Peyer's patch (tissue), 4 donors: ENCODE data around the gene NFIX.

Experiments
- POLR2A ChIP-seq, 2 donors: fragments of 450-650 bp; IDR thresholded peaks; one replicate each; pipeline ENCODE4 v1.5.1; 2017; ENCODE audit warnings: antibody characterized with exemption in 2 of 2, mild to moderate bottlenecking in 2 of 2, moderate library complexity in 2 of 2
- TF ChIP-seq, protein P1 (sequence below), 6 experiments: fragments of 450-650 bp in 4 of 6; fragments of 200-600 bp in 2 of 6; sonication (generic) in 1 of 6; IDR thresholded peaks; one replicate each; pipeline ENCODE4 v1.5.1; 2017 to 2019; ENCODE audit warnings: antibody characterized with exemption in 6 of 6, mild to moderate bottlenecking in 3 of 6, moderate library complexity in 1 of 6

DNA sequence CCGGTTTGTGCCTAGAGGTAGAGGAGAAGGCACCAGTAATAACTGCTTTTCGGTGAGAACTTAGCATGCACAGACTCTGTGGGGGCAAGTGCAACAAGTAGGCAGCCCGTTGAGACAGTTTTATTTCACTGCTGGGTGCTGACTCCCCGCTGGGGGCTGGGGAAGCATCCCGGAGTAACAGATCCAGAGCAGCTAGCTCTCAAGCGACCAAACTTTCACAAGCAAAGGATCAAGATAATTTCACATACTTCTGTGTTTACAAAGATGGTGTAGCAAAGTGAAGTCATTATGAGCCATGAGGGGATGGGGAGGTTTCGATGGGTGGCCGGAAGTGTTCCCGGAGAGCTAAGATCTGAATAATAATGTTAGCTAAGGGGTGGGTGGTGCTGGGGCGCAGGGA, 125.5 kb downstream of the NFIX start:
- TF ChIP-seq, protein P1, sequence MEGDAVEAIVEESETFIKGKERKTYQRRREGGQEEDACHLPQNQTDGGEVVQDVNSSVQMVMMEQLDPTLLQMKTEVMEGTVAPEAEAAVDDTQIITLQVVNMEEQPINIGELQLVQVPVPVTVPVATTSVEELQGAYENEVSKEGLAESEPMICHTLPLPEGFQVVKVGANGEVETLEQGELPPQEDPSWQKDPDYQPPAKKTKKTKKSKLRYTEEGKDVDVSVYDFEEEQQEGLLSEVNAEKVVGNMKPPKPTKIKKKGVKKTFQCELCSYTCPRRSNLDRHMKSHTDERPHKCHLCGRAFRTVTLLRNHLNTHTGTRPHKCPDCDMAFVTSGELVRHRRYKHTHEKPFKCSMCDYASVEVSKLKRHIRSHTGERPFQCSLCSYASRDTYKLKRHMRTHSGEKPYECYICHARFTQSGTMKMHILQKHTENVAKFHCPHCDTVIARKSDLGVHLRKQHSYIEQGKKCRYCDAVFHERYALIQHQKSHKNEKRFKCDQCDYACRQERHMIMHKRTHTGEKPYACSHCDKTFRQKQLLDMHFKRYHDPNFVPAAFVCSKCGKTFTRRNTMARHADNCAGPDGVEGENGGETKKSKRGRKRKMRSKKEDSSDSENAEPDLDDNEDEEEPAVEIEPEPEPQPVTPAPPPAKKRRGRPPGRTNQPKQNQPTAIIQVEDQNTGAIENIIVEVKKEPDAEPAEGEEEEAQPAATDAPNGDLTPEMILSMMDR (IDR thresholded peaks at IDR 0.05): no peak
- TF ChIP-seq POLR2A (IDR thresholded peaks at IDR 0.05): no peak
